ENCODE data around the gene TRIM16. TPM values are rescaled to one million over a fixed set of nuclear protein-coding genes. Genes with fewer than 3 reads are reported as not detected.

TRIM16 gene
- total RNA-seq, 2 experiments from 2014 or later, result 13.9 to 17.8 TPM

- Mint-ChIP-seq H3K27ac (no peak overlapping the region), H3K4me3 (no peak overlapping the region), H3K9me3 (no peaks in the 10 kb centered on the region), H3K36me3 (ENCODE audit: low read depth) (peaks cover 26% of the 10 kb centered on the region), H3K4me1 (ENCODE audit: low read depth) (no peaks in the 10 kb centered on the region), H3K27me3 (no peaks in the 10 kb centered on the region)
- CTCF ChIA-PET, result no interaction called here
- POLR2A ChIA-PET, result no interaction called here
- intact Hi-C loops (cut with micrococcal nuclease), result no loop called here
- no peak for TF ChIP-seq CTCF (IDR thresholded peaks at IDR 0.05)
- DNase-seq, result no peak
- no peak for ATAC-seq
Measured at GRCh38 chr17:15660077-15660476, 24.0 kb downstream of the TRIM16 start.

- DNase-seq, result no peak
- Mint-ChIP-seq H3K4me1 (ENCODE audit: low read depth) (no peaks in the 10 kb centered on the region), H3K27ac (no peak overlapping the region), H3K4me3 (no peak overlapping the region), H3K9me3 (no peaks in the 10 kb centered on the region), H3K27me3 (no peaks in the 10 kb centered on the region), H3K36me3 (ENCODE audit: low read depth) (peaks cover 26% of the 10 kb centered on the region)
- intact Hi-C loops (cut with micrococcal nuclease), result no loop called here
- ATAC-seq, result no peak
- no peak for TF ChIP-seq CTCF (IDR thresholded peaks at IDR 0.05)
- POLR2A ChIA-PET, result no interaction called here
- CTCF ChIA-PET, result no interaction called here
Measured at GRCh38 chr17:15659663-15660062, 24.4 kb downstream of the TRIM16 start.

- no peaks in the 10 kb centered on the region for H3K27me3 Mint-ChIP-seq
- H3K4me1 Mint-ChIP-seq (ENCODE audit: low read depth), result no peaks in the 10 kb centered on the region
- H3K36me3 Mint-ChIP-seq (ENCODE audit: low read depth), result peaks cover 23% of the 10 kb centered on the region
- H3K27ac Mint-ChIP-seq, result no peak overlapping the region
- no peak for DNase-seq
- intact Hi-C loops (cut with micrococcal nuclease), result no loop called here
- TF ChIP-seq CTCF (IDR thresholded peaks at IDR 0.05), result no peak
- CTCF ChIA-PET, result no interaction called here
- ATAC-seq, result no peak
- POLR2A ChIA-PET, result no interaction called here
- no peaks in the 10 kb centered on the region for H3K9me3 Mint-ChIP-seq
- no peak overlapping the region for H3K4me3 Mint-ChIP-seq
Measured at GRCh38 chr17:15659236-15659635, 24.9 kb downstream of the TRIM16 start.

GRCh38 chr17:15658296-15658695, 25.8 kb downstream of the TRIM16 start:
- peaks cover 17% of the 10 kb centered on the region for H3K36me3 Mint-ChIP-seq (ENCODE audit: low read depth)
- intact Hi-C loops (cut with micrococcal nuclease), result no loop called here
- no peak for ATAC-seq
- CTCF ChIA-PET, result no interaction called here
- TF ChIP-seq CTCF (IDR thresholded peaks at IDR 0.05), result no peak
- no peak for DNase-seq
- no peaks in the 10 kb centered on the region for H3K4me1 Mint-ChIP-seq (ENCODE audit: low read depth)
- no peaks in the 10 kb centered on the region for H3K9me3 Mint-ChIP-seq
- H3K27me3 Mint-ChIP-seq, result no peaks in the 10 kb centered on the region
- POLR2A ChIA-PET, result no interaction called here
- H3K27ac Mint-ChIP-seq, result no peak overlapping the region
- no peak overlapping the region for H3K4me3 Mint-ChIP-seq

GRCh38 chr17:15657868-15658267, 26.2 kb downstream of the TRIM16 start:
- intact Hi-C loops (cut with micrococcal nuclease), result no loop called here
- no peak for TF ChIP-seq CTCF (IDR thresholded peaks at IDR 0.05)
- no peaks in the 10 kb centered on the region for H3K4me1 Mint-ChIP-seq (ENCODE audit: low read depth)
- DNase-seq, result no peak
- H3K9me3 Mint-ChIP-seq, result no peaks in the 10 kb centered on the region
- ATAC-seq, result no peak
- ChIA-PET CTCF (no interaction called here), POLR2A (no interaction called here)
- no peak overlapping the region for H3K4me3 Mint-ChIP-seq
- H3K27me3 Mint-ChIP-seq, result no peaks in the 10 kb centered on the region
- no peak overlapping the region for H3K27ac Mint-ChIP-seq
- H3K36me3 Mint-ChIP-seq (ENCODE audit: low read depth), result peaks cover 17% of the 10 kb centered on the region

Measured in activated CD8-positive, alpha-beta T cell treated with anti-CD3 and anti-CD28 coated beads for 36 hours (primary cell).